Astrocyte (in vitro differentiated cells and primary cell): ENCODE results near the gene ETV1.

Experiments used
- EZH2 ChIP-seq: IDR thresholded peaks from 2 replicates; pipeline ENCODE4 v1.6.1; 2012; ENCODE audit warnings: mild to moderate bottlenecking, low read length, inconsistent platforms; ENCODE audit not compliant: insufficient read depth
- TF ChIP-seq, protein P1 (sequence below): IDR thresholded peaks from 2 replicates; pipeline ENCODE4 v1.5.1; 2011; ENCODE audit warnings: low read depth, mild to moderate bottlenecking, inconsistent platforms, low read length, moderate library complexity; ENCODE audit not compliant: insufficient read depth

DNA sequence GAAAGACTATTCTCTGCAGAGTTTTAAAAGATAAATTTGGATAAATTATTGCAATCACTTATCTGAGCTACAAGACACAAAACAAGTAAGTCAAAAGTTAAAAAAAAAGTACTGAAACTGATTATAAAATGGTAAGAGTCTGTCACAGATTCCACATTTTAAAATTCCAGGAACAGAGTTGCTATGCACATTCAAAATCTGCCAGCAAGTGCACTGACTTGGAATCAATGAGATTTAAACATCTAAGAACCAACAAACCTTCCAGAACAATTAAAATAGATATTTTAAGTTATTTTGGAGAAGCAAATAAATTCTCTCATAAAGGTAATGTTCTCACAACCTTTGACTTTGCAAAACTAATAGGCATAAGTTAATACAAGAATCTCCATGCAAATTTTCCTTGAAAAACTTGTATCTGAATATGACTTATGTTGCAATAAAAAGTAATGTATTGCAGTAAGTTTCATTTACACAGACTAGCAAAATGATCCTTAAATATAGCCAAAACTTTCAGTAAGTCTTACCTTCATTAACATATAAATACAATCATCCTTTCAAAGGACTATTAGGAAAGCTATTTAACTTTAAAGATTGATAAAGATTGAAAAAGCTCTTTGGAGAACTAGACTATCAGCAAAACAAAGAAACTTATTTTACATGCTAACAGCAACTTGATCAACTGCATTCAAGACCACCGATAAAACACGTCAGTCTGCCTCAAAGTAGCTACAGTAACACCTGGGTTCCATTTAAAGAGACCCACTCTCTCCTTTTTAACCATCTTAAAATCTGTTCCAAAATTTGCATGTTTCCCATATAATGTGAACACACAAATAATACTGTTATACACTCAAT lies 4.4 kb downstream of the ETV1 start:
- no peak for TF ChIP-seq EZH2
- TF ChIP-seq, protein P1, sequence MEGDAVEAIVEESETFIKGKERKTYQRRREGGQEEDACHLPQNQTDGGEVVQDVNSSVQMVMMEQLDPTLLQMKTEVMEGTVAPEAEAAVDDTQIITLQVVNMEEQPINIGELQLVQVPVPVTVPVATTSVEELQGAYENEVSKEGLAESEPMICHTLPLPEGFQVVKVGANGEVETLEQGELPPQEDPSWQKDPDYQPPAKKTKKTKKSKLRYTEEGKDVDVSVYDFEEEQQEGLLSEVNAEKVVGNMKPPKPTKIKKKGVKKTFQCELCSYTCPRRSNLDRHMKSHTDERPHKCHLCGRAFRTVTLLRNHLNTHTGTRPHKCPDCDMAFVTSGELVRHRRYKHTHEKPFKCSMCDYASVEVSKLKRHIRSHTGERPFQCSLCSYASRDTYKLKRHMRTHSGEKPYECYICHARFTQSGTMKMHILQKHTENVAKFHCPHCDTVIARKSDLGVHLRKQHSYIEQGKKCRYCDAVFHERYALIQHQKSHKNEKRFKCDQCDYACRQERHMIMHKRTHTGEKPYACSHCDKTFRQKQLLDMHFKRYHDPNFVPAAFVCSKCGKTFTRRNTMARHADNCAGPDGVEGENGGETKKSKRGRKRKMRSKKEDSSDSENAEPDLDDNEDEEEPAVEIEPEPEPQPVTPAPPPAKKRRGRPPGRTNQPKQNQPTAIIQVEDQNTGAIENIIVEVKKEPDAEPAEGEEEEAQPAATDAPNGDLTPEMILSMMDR = no peak
